Astrocyte (in vitro differentiated cells and primary cell): ENCODE results near the gene SLC30A1.

Source experiments
- CTCF ChIP-seq: IDR thresholded peaks from 2 replicates; pipeline ENCODE4 v1.5.1; 2011; ENCODE audit warnings: low read depth, mild to moderate bottlenecking, inconsistent platforms, low read length, moderate library complexity; ENCODE audit not compliant: insufficient read depth
- EZH2 ChIP-seq: IDR thresholded peaks from 2 replicates; pipeline ENCODE4 v1.6.1; 2012; ENCODE audit warnings: mild to moderate bottlenecking, low read length, inconsistent platforms; ENCODE audit not compliant: insufficient read depth

DNA sequence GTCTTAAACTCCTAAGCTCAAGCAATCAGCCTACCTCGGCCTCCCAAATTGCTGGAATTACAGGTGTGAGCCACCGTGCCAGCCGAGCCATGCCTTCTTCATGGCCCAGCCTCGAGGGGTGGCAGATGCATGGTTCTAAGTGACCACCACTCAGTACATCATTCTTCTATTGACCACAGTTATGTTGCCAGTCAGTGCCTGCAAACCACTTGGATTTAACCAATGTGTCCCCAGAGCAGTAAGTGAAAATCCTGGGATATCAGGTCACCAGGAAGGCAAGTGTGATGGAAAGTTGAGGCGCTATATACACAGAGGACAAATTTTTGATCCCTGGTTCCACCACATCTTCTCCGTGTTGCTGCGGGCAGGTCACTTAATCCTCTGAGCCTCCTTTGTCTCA lies 50.0 kb downstream of the SLC30A1 start:
- TF ChIP-seq CTCF: no peak
- no peak for TF ChIP-seq EZH2
